HG02642 (cell line): ENCODE measurements around the gene ASB15.
"Not testable (repeated sequence)": the region's sequence is repeated elsewhere in the genome, so short reads cannot be mapped to it uniquely, and the experiment has no call there.

ENCODE experiments used
- ATAC-seq: cut with Tn5 transposase; IDR thresholded peaks from one replicate; pipeline ENCODE4 v1.9.1; 2021; ENCODE audit warnings: mild to moderate bottlenecking; ENCODE audit not compliant: unreplicated experiment, poor library complexity

The ASB15 gene

GRCh38 chr7:123633553-123633952, 31.9 kb downstream of the ASB15 start:
- ATAC-seq = no peak

- not testable (repeated sequence) for ATAC-seq
Measured at GRCh38 chr7:123634011-123634573, 32.5 kb downstream of the ASB15 start.

GRCh38 chr7:123635551-123636359, 34.1 kb downstream of the ASB15 start:
- no peak for ATAC-seq

- ATAC-seq = no peak
Measured at GRCh38 chr7:123637203-123637602, 35.6 kb downstream of the ASB15 start.

GRCh38 chr7:123637878-123638277, 36.3 kb downstream of the ASB15 start:
- ATAC-seq = no peak

- ATAC-seq = no peak
Measured at GRCh38 chr7:123639631-123640030, 38.0 kb downstream of the ASB15 start.

GRCh38 chr7:123640583-123640982, 39.0 kb downstream of the ASB15 start:
- no peak for ATAC-seq

GRCh38 chr7:123641901-123642300, 40.3 kb downstream of the ASB15 start:
- no peak for ATAC-seq

GRCh38 chr7:123643495-123644441, 42.1 kb downstream of the ASB15 start:
- no peak for ATAC-seq

- ATAC-seq = no peak
Measured at GRCh38 chr7:123645516-123645915, 43.9 kb downstream of the ASB15 start.

GRCh38 chr7:123647106-123647730, 45.6 kb downstream of the ASB15 start:
- no peak for ATAC-seq

GRCh38 chr7:123649964-123650363, 48.3 kb downstream of the ASB15 start:
- no peak for ATAC-seq

- ATAC-seq = no peak
Measured at GRCh38 chr7:123650595-123650994, 49.0 kb downstream of the ASB15 start.

- ATAC-seq = no peak
Measured at GRCh38 chr7:123652406-123652805, 50.8 kb downstream of the ASB15 start.

GRCh38 chr7:123653162-123653561, 51.5 kb downstream of the ASB15 start:
- no peak for ATAC-seq

GRCh38 chr7:123655614-123656013, 54.0 kb downstream of the ASB15 start, which contains the start of gene LMOD2:
Gene LMOD2, plus strand, starts transcription at chr7:123655866. Its CDS starts 98 bp downstream, at chr7:123655964.
- no peak for ATAC-seq

GRCh38 chr7:123656544-123657303, 55.1 kb downstream of the ASB15 start:
- no peak for ATAC-seq

GRCh38 chr7:123657304-123657685, 55.7 kb downstream of the ASB15 start:
- no peak for ATAC-seq

- ATAC-seq = no peak
Measured at GRCh38 chr7:123658023-123658422, 56.4 kb downstream of the ASB15 start.
